ENCODE data around the gene DEDD.

Gene DEDD

GRCh38 chr1:161162806-161163205 lies 30.3 kb upstream of the DEDD start:
- no peak for DNase-seq

DNA sequence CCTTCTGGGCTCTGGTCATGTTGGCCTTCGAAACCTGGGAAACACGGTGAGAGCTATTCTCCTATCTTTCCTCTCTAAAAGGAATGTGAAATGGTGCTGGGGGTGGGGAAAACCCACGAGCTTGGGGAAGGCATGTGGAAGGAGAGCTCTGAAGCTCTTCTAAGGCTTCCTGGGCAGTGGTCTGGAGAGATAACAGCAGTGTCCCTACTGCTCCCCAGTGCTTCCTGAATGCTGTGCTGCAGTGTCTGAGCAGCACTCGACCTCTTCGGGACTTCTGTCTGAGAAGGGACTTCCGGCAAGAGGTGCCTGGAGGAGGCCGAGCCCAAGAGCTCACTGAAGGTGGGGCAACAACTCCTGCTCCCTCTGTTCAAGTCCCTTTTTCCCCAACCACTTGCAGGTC lies 29.6 kb upstream of the DEDD start:
- no peak for DNase-seq

DNA sequence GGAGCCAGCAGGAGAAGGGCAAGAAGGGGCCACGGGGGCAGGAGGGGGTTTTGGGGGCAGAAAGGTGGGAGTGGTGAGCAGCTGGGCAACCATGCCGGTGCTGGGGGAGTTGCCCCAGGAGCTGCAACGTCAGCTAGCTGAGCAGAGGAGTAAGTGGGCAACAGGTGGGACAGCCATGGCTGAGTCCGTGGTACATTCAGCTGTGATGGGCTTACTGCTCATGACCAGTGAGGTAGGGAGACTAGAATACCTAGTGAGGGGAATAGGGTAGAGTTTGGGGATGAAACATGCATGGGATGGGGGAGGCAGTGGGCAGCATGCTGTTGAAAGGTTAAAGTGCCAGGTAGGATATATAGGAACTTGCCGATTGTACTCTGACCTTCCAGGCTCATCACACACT lies 29.2 kb upstream of the DEDD start:
- no peak for DNase-seq

- DNase-seq, result no peak
These were observed 28.2 kb upstream of the DEDD start for GRCh38 chr1:161160671-161161145.

- DNase-seq, result no peak
These were observed 27.4 kb upstream of the DEDD start for GRCh38 chr1:161159913-161160243.

GRCh38 chr1:161159087-161159912 lies 26.8 kb upstream of the DEDD start, which contains the start of gene USP21:
Gene USP21 (plus strand): TSS chr1:161159500. CDS start chr1:161160641, 1,141 bp downstream.
- peak; percentile 77 for DNase-seq

GRCh38 chr1:161158316-161159010 lies 26.0 kb upstream of the DEDD start:
- DNase-seq, result no peak

GRCh38 chr1:161157867-161158266 lies 25.4 kb upstream of the DEDD start:
- no peak for DNase-seq

- peak; percentile 56 for DNase-seq
These were observed 21.3 kb upstream of the DEDD start, which contains the start of gene UFC1 for GRCh38 chr1:161153682-161154337. Gene UFC1 (plus strand): TSS chr1:161153978. CDS start chr1:161153998, 20 bp downstream.

GRCh38 chr1:161153176-161153575 lies 20.7 kb upstream of the DEDD start:
- no peak for DNase-seq

DNA sequence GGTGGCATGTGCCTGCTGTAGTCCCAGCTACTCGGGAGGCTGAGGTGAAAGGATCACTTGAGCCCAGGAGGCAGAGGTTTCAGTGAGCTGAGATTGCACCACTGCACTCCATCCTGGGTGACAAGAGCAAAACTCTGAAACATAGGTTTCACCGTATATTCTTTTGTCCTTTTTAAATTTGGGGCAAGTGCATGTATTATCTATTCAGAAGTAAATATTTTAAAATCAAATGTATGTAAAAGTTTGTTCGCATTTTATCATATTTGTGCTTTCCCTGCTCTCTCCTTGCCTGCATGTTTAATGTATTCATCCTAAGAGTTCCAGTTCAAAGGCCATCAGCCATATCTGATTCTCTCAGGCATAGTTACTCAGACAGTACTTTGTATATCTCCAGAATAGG lies 13.4 kb upstream of the DEDD start:
- no peak for DNase-seq

GRCh38 chr1:161140755-161141400 lies 8.4 kb upstream of the DEDD start:
- no peak for DNase-seq

DNA sequence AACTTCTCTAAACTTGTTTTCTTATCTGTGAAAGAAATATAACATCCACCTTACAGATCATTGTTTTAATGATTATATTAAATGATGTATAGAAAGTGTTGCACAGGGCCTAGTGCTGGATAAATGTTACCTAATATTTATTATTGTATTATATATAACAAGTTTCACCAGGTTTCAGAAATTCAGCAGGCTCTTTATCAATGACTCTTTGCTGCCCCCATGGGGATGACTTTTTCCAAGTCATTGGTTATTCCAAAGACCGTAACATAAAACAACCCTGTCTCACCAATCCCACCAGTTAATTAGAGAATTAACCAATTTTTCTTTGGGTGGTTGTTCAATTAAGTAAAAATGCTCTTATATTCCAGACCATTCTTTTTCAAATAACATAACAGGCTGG lies 7.3 kb upstream of the DEDD start:
- no peak for DNase-seq

GRCh38 chr1:161138431-161138830 lies 6.0 kb upstream of the DEDD start:
- no peak for DNase-seq

DNA sequence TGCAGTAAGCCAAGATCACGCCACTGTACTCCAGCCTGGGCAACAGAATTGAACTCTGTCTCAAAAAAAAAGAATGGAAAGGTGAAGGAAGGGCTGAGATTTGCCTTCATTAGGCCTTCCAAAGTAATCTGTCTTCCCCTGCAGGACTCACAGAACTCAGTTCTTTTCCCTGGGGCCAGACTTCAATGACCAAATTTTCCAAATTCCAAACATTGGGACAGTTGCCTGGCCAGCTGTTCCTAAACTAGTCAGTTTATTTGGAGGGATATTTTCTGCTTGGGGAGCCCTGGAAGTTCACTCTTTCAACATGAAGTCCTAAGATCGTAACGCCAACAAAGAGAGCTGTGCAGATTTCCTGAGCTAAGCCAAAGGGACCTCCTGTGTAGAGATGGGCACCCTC lies 5.4 kb upstream of the DEDD start:
- DNase-seq, result no peak

DNA sequence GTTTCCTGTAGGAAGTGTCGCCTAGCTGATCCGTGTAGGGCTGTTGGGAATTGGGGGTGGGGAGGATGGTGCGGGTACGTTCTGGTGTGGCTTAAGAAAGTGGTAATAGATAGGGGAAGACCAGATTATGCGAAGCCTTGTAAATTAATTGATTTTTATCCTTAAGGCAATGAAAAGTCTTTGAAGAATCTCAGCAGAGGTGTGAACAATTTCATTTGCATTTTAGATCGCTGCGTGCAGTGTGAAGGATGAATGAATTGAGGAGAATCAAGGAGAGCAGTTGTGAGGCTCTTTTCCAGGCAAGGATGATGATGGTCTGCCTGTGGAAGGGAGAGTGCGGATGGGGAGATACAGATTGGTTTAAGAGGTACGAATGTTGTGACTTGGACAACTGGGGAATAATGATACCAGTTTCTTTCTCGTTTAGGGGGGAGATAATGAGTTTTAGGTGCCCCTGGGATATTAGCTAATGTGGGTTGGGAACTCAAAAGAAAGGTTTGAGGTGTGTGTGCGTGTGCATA lies 813 bp upstream of the DEDD start:
- no peak for DNase-seq

GRCh38 chr1:161131523-161132409 lies 701 bp downstream of the DEDD start:
- DNase-seq, result no peak

- no peak for DNase-seq
These were observed 2.2 kb downstream of the DEDD start for GRCh38 chr1:161130266-161130665.

- no peak for DNase-seq
These were observed 3.7 kb downstream of the DEDD start for GRCh38 chr1:161128591-161129420.

- no peak for DNase-seq
These were observed 4.8 kb downstream of the DEDD start for GRCh38 chr1:161127649-161128048.

DNA sequence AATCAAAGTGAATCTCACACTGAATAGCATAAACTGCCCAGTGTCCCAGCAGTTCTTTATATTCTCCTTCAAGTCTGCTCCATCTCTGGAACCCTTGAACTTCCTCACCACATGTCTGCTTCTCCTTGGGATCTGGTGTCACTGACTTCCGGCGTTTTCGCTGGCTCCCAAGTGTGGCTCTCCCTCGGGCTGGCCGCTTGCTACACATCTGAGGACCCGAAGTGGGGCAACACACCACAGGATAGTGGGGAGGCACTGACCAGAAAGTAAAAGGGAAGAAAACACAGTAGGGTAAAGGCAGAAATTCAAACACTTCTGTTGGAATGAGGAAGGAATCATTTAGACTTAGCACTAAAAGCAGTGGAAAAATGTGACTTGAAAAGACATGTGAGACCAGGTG lies 9.5 kb downstream of the DEDD start:
- DNase-seq, result no peak
